HL-60 (cell line): ENCODE data around the gene ANKRD53.

Experiments
- CTCF ChIP-seq: IDR thresholded peaks from one replicate; pipeline ENCODE4 v1.5.1; 2011; ENCODE audit warnings: low read length, control low read depth, inconsistent platforms; ENCODE audit not compliant: insufficient read depth
- GABPA ChIP-seq: IDR thresholded peaks from 2 replicates; pipeline ENCODE4 v1.6.1; 2012; ENCODE audit warnings: low read depth
- POLR2AphosphoS5 ChIP-seq: IDR thresholded peaks from 2 replicates; pipeline ENCODE4 v1.6.1; 2012; ENCODE audit warnings: low read depth
- REST ChIP-seq: IDR thresholded peaks from 2 replicates; pipeline ENCODE4 v1.6.1; 2012; ENCODE audit warnings: low read depth; ENCODE audit not compliant: insufficient replicate concordance

GRCh38 chr2:70977605-70978205 lies 725 bp upstream of the ANKRD53 start:
- TF ChIP-seq CTCF (no peak), POLR2AphosphoS5 (no peak), GABPA (no peak), REST (no peak)
